T-helper 1 cell treated with Interleukin-12 subunit alpha and Interleukin-12 subunit beta and Interleukin-4 antibody, amounts not matched to agents 30 μg/mL and 1 μg/mL, for 36 hours (primary cell): ENCODE results near the gene TRPM8.

Experiments used
- H3K27ac Mint-ChIP-seq: one replicate; pipeline ENCODE4 v1.8.0; 2021; ENCODE audit warnings: mild to moderate bottlenecking, mixed read lengths
- H3K27me3 Mint-ChIP-seq: one replicate; pipeline ENCODE4 v1.8.0; 2021; ENCODE audit warnings: low read depth, mixed read lengths
- H3K36me3 Mint-ChIP-seq: one replicate; pipeline ENCODE4 v1.8.0; 2021; ENCODE audit warnings: low read depth, mixed read lengths
- H3K4me1 Mint-ChIP-seq: one replicate; pipeline ENCODE4 v1.8.0; 2021; ENCODE audit warnings: low read depth, mixed read lengths
- H3K4me3 Mint-ChIP-seq: one replicate; pipeline ENCODE4 v1.8.0; 2021; ENCODE audit warnings: mild to moderate bottlenecking, moderate library complexity, mixed read lengths
- H3K9me3 Mint-ChIP-seq: one replicate; pipeline ENCODE4 v1.8.0; 2021; ENCODE audit warnings: mixed read lengths

Gene TRPM8

GRCh38 chr2:233922471-233922870 is 5.3 kb downstream of the TRPM8 start:
- H3K27me3 Mint-ChIP-seq = peaks cover 15% of the 10 kb centered on the region
- no peak overlapping the region for H3K4me3 Mint-ChIP-seq

GRCh38 chr2:233925402-233925801 is 8.2 kb downstream of the TRPM8 start:
- Mint-ChIP-seq H3K9me3 (no peaks in the 10 kb centered on the region), H3K27me3 (peaks cover 20% of the 10 kb centered on the region)

More at GRCh38 chr2:233922471-233922870, 5.3 kb downstream of the TRPM8 start:
- Mint-ChIP-seq H3K36me3 (no peaks in the 10 kb centered on the region), H3K9me3 (no peaks in the 10 kb centered on the region), H3K4me1 (peaks cover 7% of the 10 kb centered on the region), H3K27ac (no peak overlapping the region)

DNA sequence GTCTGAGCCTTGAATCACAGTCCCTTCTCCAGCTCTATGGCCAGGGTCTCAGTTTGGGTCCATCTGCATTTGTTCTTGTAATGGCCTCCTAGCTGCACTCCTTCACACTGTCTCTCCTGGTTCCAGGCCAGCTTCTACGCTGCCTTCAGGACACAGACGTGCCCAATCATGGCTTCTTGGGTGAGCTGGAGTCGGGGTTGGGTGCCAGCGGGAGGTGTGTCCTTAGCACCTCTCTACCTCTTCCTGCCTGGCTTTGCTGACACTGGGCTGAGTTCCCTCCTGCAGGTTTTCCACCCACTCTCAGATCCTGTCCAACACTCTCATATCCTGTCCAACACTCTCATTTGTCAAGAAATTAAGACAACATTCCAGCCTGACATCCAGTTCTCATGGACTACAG is 9.6 kb downstream of the TRPM8 start:
- H3K27me3 Mint-ChIP-seq = peaks cover 25% of the 10 kb centered on the region
- no peaks in the 10 kb centered on the region for H3K9me3 Mint-ChIP-seq
- H3K4me1 Mint-ChIP-seq = peaks cover 3% of the 10 kb centered on the region
- no peak overlapping the region for H3K4me3 Mint-ChIP-seq
- H3K27ac Mint-ChIP-seq = no peak overlapping the region
- H3K36me3 Mint-ChIP-seq = no peaks in the 10 kb centered on the region

More at GRCh38 chr2:233925402-233925801, 8.2 kb downstream of the TRPM8 start:
- H3K36me3 Mint-ChIP-seq = no peaks in the 10 kb centered on the region
- H3K4me3 Mint-ChIP-seq = no peak overlapping the region
- H3K4me1 Mint-ChIP-seq = peaks cover 4% of the 10 kb centered on the region
- H3K27ac Mint-ChIP-seq = no peak overlapping the region

- Mint-ChIP-seq H3K36me3 (no peaks in the 10 kb centered on the region), H3K27ac (no peak overlapping the region), H3K4me1 (peaks cover 3% of the 10 kb centered on the region), H3K27me3 (peaks cover 30% of the 10 kb centered on the region), H3K4me3 (no peak overlapping the region), H3K9me3 (no peaks in the 10 kb centered on the region)
These were observed 11.6 kb downstream of the TRPM8 start for GRCh38 chr2:233928594-233929351.

- H3K36me3 Mint-ChIP-seq = no peaks in the 10 kb centered on the region
- H3K9me3 Mint-ChIP-seq = no peaks in the 10 kb centered on the region
- peaks cover 3% of the 10 kb centered on the region for H3K4me1 Mint-ChIP-seq
- no peak overlapping the region for H3K4me3 Mint-ChIP-seq
- H3K27me3 Mint-ChIP-seq = peaks cover 27% of the 10 kb centered on the region
- no peak overlapping the region for H3K27ac Mint-ChIP-seq
These were observed 12.3 kb downstream of the TRPM8 start for GRCh38 chr2:233929352-233930022.

DNA sequence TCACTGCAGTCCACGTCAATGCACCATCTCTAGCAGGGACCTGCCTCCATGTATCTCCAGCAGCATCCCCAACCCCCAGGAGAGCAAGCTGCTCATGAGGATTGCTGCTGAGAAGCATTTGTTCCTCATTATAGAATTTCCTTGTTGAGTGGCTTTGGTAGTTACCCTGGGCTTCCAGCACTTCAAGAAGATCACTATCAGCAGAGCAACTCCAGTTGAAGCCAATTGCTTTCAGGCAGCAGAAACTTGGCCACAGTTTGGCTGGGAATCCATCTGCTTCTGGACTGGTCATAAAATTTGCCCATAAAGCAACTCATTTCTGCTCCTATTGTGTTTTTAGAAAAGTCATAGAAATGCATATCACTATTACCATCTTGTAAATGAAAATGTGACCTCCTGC is 17.4 kb downstream of the TRPM8 start:
- Mint-ChIP-seq H3K36me3 (no peaks in the 10 kb centered on the region), H3K27me3 (peaks cover 46% of the 10 kb centered on the region), H3K4me1 (peaks cover 6% of the 10 kb centered on the region), H3K27ac (no peak overlapping the region), H3K9me3 (no peaks in the 10 kb centered on the region), H3K4me3 (no peak overlapping the region)

GRCh38 chr2:233935426-233935825 is 18.3 kb downstream of the TRPM8 start:
- no peak overlapping the region for H3K27ac Mint-ChIP-seq
- peaks cover 3% of the 10 kb centered on the region for H3K4me1 Mint-ChIP-seq
- no peaks in the 10 kb centered on the region for H3K9me3 Mint-ChIP-seq
- peaks cover 50% of the 10 kb centered on the region for H3K27me3 Mint-ChIP-seq
- no peak overlapping the region for H3K4me3 Mint-ChIP-seq
- H3K36me3 Mint-ChIP-seq = no peaks in the 10 kb centered on the region

DNA sequence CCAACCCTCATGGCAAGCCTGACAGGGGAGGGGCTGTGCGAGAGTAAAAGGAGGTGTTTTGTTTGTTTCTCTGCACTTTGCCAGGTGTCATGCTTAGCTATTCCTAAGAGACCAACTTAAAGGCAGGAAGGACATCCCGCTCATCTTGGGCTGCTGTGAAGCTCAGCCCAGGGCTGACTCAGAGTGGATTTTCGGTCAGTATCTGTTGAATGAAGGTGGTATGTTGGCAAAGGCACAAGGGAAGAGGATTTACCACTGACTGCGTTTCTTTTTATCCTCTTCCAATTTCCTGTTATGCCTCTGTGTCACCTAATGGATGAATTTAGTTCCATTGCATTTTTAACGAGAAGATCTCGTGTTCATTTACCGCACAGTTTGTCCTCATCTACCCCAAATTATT is 18.9 kb downstream of the TRPM8 start:
- Mint-ChIP-seq H3K27me3 (peaks cover 50% of the 10 kb centered on the region), H3K4me1 (peaks cover 3% of the 10 kb centered on the region), H3K27ac (no peak overlapping the region), H3K9me3 (no peaks in the 10 kb centered on the region), H3K36me3 (no peaks in the 10 kb centered on the region), H3K4me3 (no peak overlapping the region)

DNA sequence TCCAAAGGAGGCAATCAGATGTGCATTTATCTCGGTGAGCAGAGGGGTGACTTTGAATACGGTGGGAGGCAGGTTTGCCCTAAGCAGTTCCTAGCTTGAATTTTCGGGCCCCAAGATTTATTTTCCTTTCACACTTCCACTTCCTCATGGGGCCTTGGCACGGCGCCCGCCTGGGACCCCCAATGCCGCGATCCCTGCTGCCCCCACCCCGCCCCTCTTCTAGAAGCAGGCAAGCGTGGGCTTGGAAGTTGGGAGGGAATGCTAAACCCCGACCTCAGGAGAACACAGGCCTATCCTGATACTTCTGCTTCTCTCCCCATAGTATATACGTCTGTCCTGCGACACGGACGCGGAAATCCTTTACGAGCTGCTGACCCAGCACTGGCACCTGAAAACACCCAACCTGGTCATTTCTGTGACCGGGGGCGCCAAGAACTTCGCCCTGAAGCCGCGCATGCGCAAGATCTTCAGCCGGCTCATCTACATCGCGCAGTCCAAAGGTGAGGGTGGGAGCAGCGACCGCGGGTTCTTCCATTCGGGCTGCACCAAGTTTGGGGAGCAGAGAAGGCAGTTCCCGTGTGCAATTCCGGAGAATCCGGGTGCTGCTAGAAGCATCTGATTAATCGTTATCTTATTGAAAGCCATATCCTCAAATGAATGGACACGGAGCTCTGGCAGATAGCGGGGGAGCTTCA is 21.6 kb downstream of the TRPM8 start:
- H3K4me3 Mint-ChIP-seq = no peak overlapping the region
- H3K27me3 Mint-ChIP-seq = peaks cover 49% of the 10 kb centered on the region
- H3K27ac Mint-ChIP-seq = no peak overlapping the region
- no peaks in the 10 kb centered on the region for H3K36me3 Mint-ChIP-seq
- H3K9me3 Mint-ChIP-seq = peaks cover 3% of the 10 kb centered on the region
- H3K4me1 Mint-ChIP-seq = peaks cover 3% of the 10 kb centered on the region

DNA sequence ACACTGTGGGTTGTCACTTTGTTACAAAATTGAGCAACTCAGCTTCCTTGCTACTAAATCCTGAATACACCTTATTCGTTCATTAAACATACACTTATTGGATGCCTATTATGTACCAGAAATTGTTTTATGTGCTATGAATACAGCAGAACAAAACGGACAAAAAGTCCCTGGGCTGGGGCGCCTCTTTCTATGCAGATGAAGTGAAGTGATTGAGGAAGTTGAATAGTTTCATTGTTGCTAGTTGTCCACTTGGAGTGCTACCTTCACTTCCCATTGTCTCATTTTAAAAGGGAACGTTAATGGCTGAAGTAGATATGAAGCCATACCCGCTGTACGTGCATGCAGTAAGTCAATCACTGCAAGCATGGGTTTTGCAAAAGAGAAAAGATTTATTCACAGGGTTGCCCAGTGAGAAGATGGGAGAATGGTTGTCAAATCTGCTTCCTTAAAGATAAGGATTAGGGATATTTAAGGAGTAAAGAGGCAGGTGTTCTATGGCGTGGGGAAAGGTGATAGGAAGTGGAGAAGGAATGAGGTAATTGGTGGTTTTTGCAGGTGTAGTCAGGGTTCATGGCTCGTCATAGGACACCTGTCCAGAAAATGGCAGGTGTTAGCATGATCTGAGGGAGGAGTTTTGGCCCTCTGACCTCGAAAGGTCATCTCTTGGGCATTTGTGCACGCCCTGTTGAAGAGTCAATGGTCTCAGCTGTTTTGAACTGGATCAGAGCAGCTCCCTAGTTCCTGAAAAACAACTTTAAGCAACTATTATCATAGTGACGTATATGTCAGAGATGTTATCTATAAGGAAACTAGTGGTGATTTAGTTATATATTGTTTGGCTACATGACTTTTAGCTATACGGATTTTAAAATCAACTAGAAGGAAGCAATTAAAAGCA is 23.5 kb downstream of the TRPM8 start:
- Mint-ChIP-seq H3K27ac (no peak overlapping the region), H3K9me3 (peaks cover 9% of the 10 kb centered on the region), H3K4me1 (peaks cover 3% of the 10 kb centered on the region), H3K27me3 (peaks cover 46% of the 10 kb centered on the region), H3K4me3 (no peak overlapping the region), H3K36me3 (no peaks in the 10 kb centered on the region)

DNA sequence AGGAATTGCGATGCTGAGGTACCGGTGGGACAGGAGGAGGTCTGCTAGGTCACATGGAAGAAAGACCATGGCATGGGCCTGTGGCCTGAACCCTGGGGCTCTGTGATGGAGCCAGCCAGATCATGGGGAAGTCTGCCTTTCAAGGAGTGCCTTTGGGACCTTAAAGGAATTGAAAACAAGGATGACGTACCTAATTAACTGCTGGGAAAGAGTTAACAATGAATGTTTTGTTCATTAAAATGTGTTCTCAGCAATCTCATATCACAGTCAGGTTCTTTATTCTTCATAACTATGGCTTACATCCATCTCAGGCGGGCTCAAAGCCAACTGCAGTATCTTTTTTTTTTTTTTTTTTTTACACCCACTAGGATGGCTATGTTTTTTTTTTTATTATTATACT is 25.6 kb downstream of the TRPM8 start:
- H3K27me3 Mint-ChIP-seq = peaks cover 37% of the 10 kb centered on the region
- peaks cover 9% of the 10 kb centered on the region for H3K9me3 Mint-ChIP-seq
- H3K27ac Mint-ChIP-seq = no peak overlapping the region
- no peak overlapping the region for H3K4me3 Mint-ChIP-seq
- H3K36me3 Mint-ChIP-seq = no peaks in the 10 kb centered on the region
- H3K4me1 Mint-ChIP-seq = peaks cover 3% of the 10 kb centered on the region

DNA sequence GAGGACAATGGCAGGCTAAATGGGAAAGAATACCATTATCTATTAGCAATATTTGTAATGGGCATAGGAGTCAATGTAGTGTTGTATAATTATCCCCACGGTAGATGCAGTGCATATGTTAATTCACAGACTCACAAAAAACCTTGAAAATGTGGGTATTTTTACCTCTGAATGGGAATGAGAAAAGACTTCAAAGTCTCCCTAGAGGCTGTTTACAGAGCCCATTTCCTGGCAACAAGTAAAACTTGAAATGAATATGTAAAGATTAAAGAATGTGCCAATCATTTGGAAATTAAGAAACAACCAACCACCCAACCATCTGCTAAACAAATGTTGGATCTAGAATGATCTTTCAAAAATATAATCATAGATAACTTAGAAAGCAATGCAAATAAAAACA is 27.1 kb downstream of the TRPM8 start:
- Mint-ChIP-seq H3K4me1 (peaks cover under 1% of the 10 kb centered on the region), H3K9me3 (peaks cover 9% of the 10 kb centered on the region), H3K4me3 (no peak overlapping the region), H3K36me3 (no peaks in the 10 kb centered on the region), H3K27ac (no peak overlapping the region), H3K27me3 (peaks cover 31% of the 10 kb centered on the region)

- Mint-ChIP-seq H3K9me3 (peaks cover 9% of the 10 kb centered on the region), H3K27me3 (peaks cover 26% of the 10 kb centered on the region), H3K27ac (no peak overlapping the region), H3K4me1 (no peaks in the 10 kb centered on the region), H3K4me3 (no peak overlapping the region), H3K36me3 (no peaks in the 10 kb centered on the region)
These were observed 27.5 kb downstream of the TRPM8 start for GRCh38 chr2:233944722-233945121.

DNA sequence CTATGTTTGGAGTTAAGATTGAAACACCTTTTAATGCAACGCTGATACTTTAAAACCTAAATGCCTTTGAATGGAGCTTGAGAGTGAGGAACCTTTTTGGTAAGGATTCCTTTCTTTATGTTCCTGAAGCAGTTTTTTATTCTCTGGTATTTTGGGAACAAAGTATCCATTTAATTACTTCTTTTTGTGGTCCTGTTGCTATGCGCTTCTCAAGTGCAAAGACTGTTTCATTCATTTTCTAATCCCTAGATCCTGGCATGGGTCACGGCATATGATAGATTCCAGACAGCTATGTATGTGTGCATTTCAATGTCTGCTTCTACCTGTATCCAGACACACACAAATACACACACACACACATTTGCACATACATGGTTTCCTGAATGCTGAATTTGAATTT is 28.0 kb downstream of the TRPM8 start:
- H3K36me3 Mint-ChIP-seq = no peaks in the 10 kb centered on the region
- peaks cover 23% of the 10 kb centered on the region for H3K27me3 Mint-ChIP-seq
- no peak overlapping the region for H3K27ac Mint-ChIP-seq
- peaks cover 9% of the 10 kb centered on the region for H3K9me3 Mint-ChIP-seq
- no peaks in the 10 kb centered on the region for H3K4me1 Mint-ChIP-seq
- no peak overlapping the region for H3K4me3 Mint-ChIP-seq
